ENCODE results near the gene CACNB3.

GRCh38 chr12:48818831-48819590, 715 bp downstream of the CACNB3 start:
- no peak for TF ChIP-seq YY1 (IDR thresholded peaks at IDR 0.05; ENCODE audit: low read depth, low read length)
- TF ChIP-seq CTCF (IDR thresholded peaks at IDR 0.05; ENCODE audit: control extremely low read depth in 1 of 3, insufficient read depth in 1 of 3, low read depth in 1 of 3, low read length in 3 of 3), result peak in 2 of 3 experiments; percentile 48 to 52; a peak in 3 of 4 replicates
- TF ChIP-seq FOSL1 (IDR thresholded peaks at IDR 0.05; ENCODE audit: insufficient read depth, low read depth, low read length), result no peak
- no peak for TF ChIP-seq EP300 (IDR thresholded peaks at IDR 0.05; ENCODE audit: borderline replicate concordance in 1 of 2, low read depth in 2 of 2, low read length in 2 of 2)
- no peak for TF ChIP-seq USF2 (IDR thresholded peaks at IDR 0.05; ENCODE audit: low read length)

All from H1 (cell line).